ENCODE measurements around the gene GATA5.

The GATA5 gene

GRCh38 chr20:62448788-62449187, 27.0 kb downstream of the GATA5 start:
- no peak for TF ChIP-seq CTCF (IDR thresholded peaks at IDR 0.05; ENCODE audit: low read depth, low read length, missing control alignments)
- Histone ChIP-seq H3K27ac (no peak overlapping the region), H3K4me3 (ENCODE audit: low read depth, low read length) (no peak overlapping the region)

GRCh38 chr20:62448038-62448437, 27.8 kb downstream of the GATA5 start:
- TF ChIP-seq CTCF (IDR thresholded peaks at IDR 0.05; ENCODE audit: low read depth, low read length, missing control alignments), result no peak
- in situ Hi-C loops (cut with HindIII; ENCODE audit: low pct_ligation_motif_present, low sequenced_read_pairs), result loop anchor here (25.0 kb wide), 1 partner anchor 89 kb away; no protein-coding TSS in a partner anchor
- no peaks in the 10 kb centered on the region for H3K27me3 ChIP-seq (replicated peaks)
- H3K27ac ChIP-seq, result no peak overlapping the region
- no peak for DNase-seq
- H3K4me3 ChIP-seq (ENCODE audit: low read depth, low read length), result no peak overlapping the region
- H3K36me3 ChIP-seq (replicated peaks), result no peaks in the 10 kb centered on the region

More at GRCh38 chr20:62448788-62449187, 27.0 kb downstream of the GATA5 start:
- Histone ChIP-seq H3K27me3 (replicated peaks) (no peaks in the 10 kb centered on the region), H3K36me3 (replicated peaks) (no peaks in the 10 kb centered on the region)
- in situ Hi-C loops (cut with HindIII; ENCODE audit: low pct_ligation_motif_present, low sequenced_read_pairs), result loop anchor here (25.0 kb wide), 1 partner anchor 89 kb away; no protein-coding TSS in a partner anchor
- no peak for DNase-seq

GRCh38 chr20:62446888-62447869, 28.6 kb downstream of the GATA5 start:
- Histone ChIP-seq H3K27ac (no peak overlapping the region), H3K27me3 (replicated peaks) (no peaks in the 10 kb centered on the region), H3K36me3 (replicated peaks) (no peaks in the 10 kb centered on the region), H3K4me3 (ENCODE audit: low read depth, low read length) (no peak overlapping the region)
- DNase-seq, result no peak
- in situ Hi-C loops (cut with HindIII; ENCODE audit: low pct_ligation_motif_present, low sequenced_read_pairs), result loop anchor here (25.0 kb wide), 1 partner anchor 90 kb away; no protein-coding TSS in a partner anchor
- no peak for TF ChIP-seq CTCF (IDR thresholded peaks at IDR 0.05; ENCODE audit: low read depth, low read length, missing control alignments)

GRCh38 chr20:62446481-62446880, 29.3 kb downstream of the GATA5 start:
- DNase-seq, result no peak
- H3K4me3 ChIP-seq (ENCODE audit: low read depth, low read length), result no peak overlapping the region
- H3K27ac ChIP-seq, result no peak overlapping the region
- no peaks in the 10 kb centered on the region for H3K27me3 ChIP-seq (replicated peaks)
- TF ChIP-seq CTCF (IDR thresholded peaks at IDR 0.05; ENCODE audit: low read depth, low read length, missing control alignments), result no peak
- H3K36me3 ChIP-seq (replicated peaks), result no peaks in the 10 kb centered on the region
- in situ Hi-C loops (cut with HindIII; ENCODE audit: low pct_ligation_motif_present, low sequenced_read_pairs), result loop anchor here (25.0 kb wide), 1 partner anchor 91 kb away; no protein-coding TSS in a partner anchor

GRCh38 chr20:62445553-62446340, 30.0 kb downstream of the GATA5 start:
- TF ChIP-seq CTCF (IDR thresholded peaks at IDR 0.05; ENCODE audit: low read depth, low read length, missing control alignments), result no peak
- no peak for DNase-seq
- H3K36me3 ChIP-seq (replicated peaks), result no peaks in the 10 kb centered on the region
- no peak overlapping the region for H3K4me3 ChIP-seq (ENCODE audit: low read depth, low read length)
- H3K27ac ChIP-seq, result no peak overlapping the region
- no peaks in the 10 kb centered on the region for H3K27me3 ChIP-seq (replicated peaks)
- in situ Hi-C loops (cut with HindIII; ENCODE audit: low pct_ligation_motif_present, low sequenced_read_pairs), result loop anchor here (25.0 kb wide), 1 partner anchor 92 kb away; no protein-coding TSS in a partner anchor
